Stimulated activated CD8-positive, alpha-beta memory T cell treated with anti-CD3 and anti-CD28 coated beads, Interleukin-15, amount 100 ng/mL, for 48 hours (primary cell): Measurements from ENCODE around the gene IFNA2.
"Not testable (repeated sequence)": the region's sequence is repeated elsewhere in the genome, so short reads cannot be mapped to it uniquely, and the experiment has no call there.

Source experiments
- DNase-seq, 2 donors: peaks; one replicate each; pipeline ENCODE4 v3.0.0-alpha.2; 2020; ENCODE audit warnings: low read depth in 2 of 2

IFNA2 gene

DNA sequence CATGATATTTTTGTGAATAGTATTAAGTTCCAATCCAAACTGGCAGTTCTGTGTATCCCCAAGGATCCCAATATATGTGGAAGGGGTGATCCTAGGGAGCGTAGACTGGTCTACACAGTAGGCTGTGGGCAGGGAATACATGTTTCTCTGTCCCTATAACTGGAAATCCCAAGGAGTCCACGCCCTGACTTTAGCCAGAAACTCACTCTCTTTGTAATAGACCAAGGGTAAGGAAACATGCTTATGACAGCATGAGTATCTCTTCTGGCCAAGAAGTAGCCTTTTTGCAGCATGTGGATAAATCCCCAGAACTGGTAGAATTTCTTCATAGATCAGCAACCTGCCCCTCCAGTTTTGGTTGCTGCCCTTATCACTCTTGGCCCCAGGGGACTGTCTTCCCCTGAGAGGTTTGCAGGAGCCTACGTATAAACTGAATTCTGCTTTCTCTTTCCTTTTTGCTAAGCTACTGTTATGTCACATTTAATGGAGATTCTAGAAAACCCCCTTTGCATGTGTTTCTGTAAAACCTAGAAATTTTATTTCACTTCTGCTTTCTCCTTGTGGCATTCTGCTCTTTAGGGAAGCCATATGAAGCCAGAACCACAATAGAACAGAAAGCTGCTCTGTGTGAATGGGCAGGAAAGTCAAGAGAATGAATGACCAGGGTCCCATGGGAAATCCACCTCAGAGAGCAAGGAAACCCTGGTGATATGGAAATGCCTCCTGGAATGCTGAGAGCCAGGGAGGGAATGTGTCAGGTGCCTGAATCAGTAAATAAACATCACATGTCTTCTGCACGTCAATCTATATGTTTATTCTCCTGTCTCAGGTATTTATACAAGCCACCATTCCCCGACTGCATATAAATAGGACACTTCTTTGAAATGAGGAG lies 3.5 kb downstream of the IFNA2 start:
- no peak for DNase-seq

DNA sequence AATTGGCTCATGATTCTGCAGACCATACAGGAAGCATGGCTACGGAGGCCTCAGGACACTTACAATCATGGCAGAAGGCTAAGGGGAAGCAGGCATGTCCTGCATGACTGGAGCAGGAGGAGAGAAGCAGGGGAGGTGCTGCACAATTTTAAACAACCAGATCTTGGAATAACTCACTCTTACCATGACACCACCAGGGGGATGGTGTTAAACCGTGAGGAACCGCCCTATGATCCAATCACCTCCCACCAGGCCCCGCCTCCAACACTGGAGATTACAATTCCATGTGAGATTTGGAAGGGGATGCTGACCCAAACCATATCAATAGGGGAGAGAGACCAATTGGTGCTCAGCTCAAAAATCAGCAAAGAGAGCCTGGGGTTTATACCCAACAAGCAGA lies 13.7 kb downstream of the IFNA2 start:
- not testable (repeated sequence) for DNase-seq

DNA sequence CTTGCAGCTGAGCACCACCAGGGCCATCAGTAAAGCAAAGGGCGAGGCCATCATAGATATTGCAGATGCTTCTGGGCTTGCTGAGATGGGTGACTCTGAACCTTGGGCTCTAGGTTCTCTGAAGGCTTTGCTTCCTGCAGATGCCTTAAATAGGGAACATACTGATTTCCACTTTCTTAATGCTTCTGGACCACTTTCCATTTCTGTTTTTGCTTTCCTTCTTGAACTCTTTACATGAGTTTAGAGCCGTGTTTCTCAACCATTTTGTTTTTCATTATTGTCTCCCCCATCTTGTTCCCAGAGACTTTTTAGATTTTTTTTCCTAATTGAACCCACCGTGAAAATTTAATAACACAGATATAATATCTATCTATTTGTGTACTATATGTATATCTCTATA lies 17.2 kb downstream of the IFNA2 start, which contains the start of gene IFNA13:
IFNA13 (minus strand) TSS at position 101 of the 400 bp plus-strand sequence; CDS start at position 54, 47 bp downstream.
- no peak for DNase-seq

DNA sequence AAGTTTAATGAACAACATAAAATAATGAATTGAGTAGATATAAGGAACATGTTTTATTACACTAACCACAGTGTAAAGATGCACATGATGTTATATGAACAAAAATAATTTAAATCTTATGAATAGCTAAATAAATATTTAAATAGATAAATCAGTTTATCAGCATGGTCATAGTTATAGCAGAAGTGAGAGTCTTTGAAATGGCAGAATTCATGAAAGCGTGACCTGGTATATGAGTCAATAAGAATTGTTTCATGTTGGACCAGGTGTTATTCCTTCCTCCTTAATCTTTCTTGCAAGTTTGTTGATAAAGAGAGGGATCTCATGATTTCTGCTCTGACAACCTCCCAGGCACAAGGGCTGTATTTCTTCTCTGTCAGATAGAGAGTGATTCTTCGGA lies 18.0 kb downstream of the IFNA2 start:
- DNase-seq = not testable (repeated sequence)

DNA sequence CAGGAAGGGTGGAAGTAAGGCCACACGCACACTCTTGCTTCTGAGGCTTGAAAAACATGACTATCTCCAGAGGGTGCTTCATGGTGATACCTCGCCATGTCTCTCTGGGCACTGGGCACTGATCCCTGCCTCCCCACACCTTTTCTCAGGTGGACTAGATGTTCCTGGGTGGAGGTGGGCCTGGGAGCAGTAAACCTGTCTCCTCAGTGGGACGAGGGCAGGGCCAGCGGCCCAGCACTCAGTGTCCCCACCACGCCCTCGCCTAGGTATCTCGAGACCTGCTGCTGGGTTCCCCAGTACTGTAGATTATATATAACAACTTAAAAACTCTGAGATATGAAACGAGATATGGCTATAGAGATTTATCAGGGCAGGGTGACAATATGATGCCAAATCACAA lies 22.9 kb downstream of the IFNA2 start:
- no peak for DNase-seq

GRCh38 chr9:21357479-21358460 lies 27.4 kb downstream of the IFNA2 start:
- no peak for DNase-seq

GRCh38 chr9:21350787-21351186 lies 34.4 kb downstream of the IFNA2 start, which contains the start of gene IFNA6:
TSS of gene IFNA6 (minus strand) at chr9:21350887. CDS start at chr9:21350887, 0 bp downstream.
- no peak for DNase-seq

GRCh38 chr9:21348430-21348970 lies 36.7 kb downstream of the IFNA2 start:
- no peak for DNase-seq

DNA sequence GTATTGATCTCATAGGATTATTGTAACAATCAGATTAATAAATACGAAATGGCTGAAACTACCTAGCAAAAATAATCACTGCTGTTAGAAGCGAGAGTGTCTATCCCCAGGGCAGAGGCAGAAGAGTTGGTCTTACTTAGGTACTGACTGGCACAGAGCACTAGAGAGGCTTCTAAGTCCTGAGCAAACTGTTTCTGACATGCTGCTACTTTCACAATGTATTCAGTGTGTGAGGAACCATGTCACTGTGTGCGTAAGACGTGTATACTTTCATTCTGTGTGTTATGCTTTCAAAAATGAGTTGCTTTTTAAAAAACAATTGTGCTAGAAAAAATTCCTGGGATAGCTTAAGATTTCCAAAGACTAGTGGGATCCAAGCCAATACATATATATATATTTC lies 44.5 kb downstream of the IFNA2 start:
- DNase-seq = no peak

DNA sequence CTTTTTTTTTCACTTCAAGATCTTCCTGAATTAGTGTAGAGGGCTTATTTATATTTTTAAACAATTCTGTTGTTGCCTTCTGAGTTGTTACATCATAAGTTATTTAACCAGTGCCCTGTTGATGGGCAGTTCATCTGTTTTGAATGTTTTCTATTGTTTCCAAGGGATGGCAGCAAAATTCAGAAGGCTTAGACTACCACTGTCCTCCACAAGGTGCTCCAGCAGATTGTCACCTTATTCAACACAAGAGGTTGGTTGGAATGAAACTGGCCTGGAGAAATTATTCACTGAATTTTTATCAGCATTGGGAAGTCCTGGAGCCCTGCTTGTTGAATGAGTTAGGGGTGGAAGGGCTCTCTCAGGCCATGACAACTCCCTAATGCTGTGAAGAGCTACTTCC lies 48.7 kb downstream of the IFNA2 start:
- DNase-seq = no peak

DNA sequence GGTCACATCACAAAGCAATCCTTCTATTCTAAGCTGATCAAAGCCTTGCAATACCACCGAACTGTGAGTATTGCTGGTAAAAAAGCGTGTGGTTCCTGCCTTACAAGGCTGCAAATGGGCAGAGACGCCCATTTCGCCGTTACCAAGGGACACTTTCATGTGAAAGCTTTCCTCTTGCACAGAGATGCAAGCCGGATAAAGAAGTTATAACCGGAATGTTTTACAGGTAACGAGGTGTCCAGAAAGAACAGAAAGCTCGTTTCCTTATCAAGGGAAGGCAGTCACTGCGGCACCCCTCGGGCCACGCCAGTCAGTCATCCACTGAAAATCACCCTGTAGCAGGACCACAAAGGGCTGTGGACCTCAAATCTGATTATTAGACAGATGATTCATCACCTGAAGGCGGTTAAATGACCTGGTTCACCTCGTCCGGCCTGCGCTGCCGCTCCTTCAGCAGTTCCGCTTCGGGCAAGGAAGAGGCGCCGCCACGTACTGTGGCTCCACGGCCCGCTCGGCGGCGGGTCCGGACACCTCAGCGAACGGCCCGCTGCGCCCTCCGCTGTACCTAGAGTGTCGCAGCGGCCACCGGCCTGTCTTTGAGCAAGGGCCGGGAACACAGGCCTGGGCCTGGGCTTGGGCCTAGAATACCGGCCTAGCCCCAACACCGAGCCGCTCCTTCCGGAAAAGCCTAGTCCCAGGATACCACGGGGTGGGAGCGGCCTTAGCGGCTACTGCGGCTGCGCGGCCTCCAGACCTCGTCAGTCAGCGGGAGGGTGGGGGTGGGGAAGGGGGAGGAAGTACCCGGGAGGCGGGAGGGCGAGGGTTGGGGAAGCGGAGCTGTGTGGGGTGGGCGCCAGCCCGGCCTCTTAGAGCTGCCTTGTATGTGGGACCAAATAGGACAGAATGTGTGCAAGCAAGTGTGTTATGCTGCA lies 50.2 kb downstream of the IFNA2 start, which contains the start of gene KLHL9:
KLHL9 (minus strand) TSS at position 704 of the 932 bp plus-strand sequence; CDS start at position 159, 545 bp downstream.
- DNase-seq = peak; percentile 83
